GM18508 (cell line): Measurements from ENCODE around the gene C5orf58.
"Not testable (repeated sequence)": the region's sequence is repeated elsewhere in the genome, so short reads cannot be mapped to it uniquely, and the experiment has no call there.

ENCODE experiments used
- ATAC-seq: cut with Tn5 transposase; IDR thresholded peaks from one replicate; pipeline ENCODE4 v1.9.1; 2021; ENCODE audit warnings: moderate number of reproducible peaks; ENCODE audit not compliant: insufficient read depth, unreplicated experiment

The C5orf58 gene

GRCh38 chr5:170221327-170221741 lies 11.5 kb upstream of the C5orf58 start:
- no peak for ATAC-seq

GRCh38 chr5:170223360-170223759 lies 9.4 kb upstream of the C5orf58 start:
- no peak for ATAC-seq

- no peak for ATAC-seq
These were observed 8.9 kb upstream of the C5orf58 start for GRCh38 chr5:170223906-170224305.

DNA sequence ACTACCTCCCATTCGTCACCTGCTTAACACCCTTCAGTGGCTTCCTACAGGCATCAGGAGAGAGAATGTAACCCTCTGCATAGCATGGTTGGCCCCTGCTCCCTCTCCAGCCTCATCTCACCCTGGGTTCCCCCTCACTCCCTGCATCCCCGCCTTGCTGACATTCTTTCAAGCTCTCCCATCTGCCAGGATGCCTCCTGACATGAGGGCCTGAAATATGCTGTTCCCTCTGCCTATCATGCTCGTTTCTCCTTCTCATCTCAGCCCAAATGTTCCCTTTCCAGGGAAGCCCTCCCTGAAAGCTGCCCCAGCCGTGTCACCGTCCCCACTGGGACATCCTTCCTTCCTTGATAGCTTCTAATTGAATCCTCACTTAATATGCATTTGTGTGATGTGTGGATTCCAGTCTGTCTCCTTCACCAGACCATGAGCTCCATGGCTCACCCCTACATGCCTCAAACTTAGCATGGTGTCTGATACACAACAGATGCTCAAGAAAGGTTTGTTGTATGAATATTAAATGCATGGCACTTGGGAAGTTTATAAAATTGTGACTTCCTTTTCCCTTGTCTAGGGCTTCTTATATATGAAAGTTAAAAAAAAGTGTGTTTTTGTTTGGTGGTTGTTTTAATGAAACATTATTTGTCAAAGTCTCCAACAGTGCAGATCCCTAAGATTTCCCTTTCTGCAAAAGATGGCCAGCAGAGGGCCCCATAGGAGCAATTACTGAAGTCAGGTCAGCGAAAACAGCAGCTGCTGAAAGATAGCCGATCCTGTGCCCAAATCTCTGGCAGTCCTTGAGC lies 7.3 kb upstream of the C5orf58 start:
- ATAC-seq, result no peak

DNA sequence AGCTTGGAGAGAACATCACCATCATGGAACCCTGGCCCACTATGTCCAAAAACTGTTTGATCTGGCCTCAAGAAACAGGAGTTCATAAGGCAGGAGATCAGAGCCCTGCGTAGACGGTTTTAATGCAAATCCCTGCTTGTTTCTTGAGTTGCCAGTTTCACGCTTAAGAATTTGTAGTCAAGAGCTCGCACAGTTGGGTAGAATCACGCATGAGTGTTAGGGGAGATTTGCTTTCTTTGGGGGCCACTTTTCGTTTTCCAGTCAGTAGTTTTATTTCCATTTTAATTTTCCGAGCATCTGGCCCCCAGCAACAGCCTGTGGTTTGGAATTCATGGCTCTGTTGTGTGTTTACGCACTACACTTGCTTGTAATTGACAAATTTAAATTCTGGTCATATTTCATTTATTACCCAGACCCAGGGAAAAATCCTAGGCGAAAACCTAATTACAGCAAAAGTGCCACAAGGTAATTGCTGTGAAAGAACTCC lies 6.6 kb upstream of the C5orf58 start:
- no peak for ATAC-seq

DNA sequence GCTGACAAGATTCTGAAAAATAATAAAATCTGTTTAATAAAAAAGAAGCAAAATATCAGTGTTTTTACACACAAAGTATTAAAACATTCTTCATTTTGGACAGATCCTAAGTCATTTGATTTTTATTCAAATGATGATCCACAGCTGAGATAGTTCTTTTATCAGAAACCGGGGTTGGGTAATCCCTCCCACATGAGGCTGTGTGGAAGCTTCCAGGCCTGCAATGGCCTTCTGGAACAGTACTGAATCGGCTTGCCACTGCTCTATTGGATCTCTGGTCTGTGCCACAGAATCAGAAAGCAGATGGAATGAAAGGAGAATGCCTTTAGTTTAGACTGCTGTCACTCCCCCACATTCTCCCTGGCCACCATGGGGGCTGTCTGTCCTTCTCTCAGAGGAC lies 6.1 kb upstream of the C5orf58 start:
- ATAC-seq, result no peak

GRCh38 chr5:170228762-170229435 lies 3.9 kb upstream of the C5orf58 start:
- ATAC-seq, result no peak

GRCh38 chr5:170233358-170233892 lies 640 bp downstream of the C5orf58 start:
- no peak for ATAC-seq

GRCh38 chr5:170235876-170236864 lies 3.4 kb downstream of the C5orf58 start:
- ATAC-seq, result no peak

- ATAC-seq, result no peak
These were observed 5.8 kb downstream of the C5orf58 start for GRCh38 chr5:170238456-170239196.

- not testable (repeated sequence) for ATAC-seq
These were observed 12.7 kb downstream of the C5orf58 start for GRCh38 chr5:170245436-170245835.

DNA sequence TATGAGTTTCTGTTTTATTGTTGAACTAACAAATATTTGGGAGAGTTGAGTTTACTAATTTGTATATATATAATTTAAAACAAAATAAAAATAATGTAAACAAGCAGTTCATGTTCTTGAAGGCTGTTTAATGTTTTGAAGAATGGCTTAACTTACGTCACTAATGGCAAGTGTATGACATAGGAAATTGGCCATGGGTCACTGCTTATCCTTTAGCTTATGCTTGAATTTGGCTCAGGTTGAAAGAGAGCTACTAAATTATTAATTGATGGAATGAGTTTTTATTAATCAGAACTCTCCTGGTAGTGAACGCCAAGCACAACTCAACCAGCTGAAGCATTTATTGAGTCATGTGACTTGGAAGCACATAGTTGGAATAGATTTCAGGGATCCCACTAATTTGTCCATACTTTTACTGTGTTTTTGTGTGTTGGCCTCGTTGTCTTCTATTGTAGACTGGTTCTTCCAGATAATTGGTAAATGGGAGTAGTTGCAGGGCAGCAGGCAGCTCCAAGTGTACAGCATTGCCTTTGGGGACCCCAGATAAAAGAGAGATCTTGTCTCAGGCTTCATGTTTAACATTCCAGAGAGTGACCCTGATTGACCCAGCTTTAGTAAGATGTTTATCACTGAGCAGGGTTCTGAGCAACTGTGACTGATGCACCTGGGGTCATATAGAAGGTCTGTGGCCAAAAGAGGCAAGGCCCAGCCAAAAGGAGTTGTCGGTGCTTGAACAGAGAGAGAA lies 13.5 kb downstream of the C5orf58 start:
- no peak for ATAC-seq

DNA sequence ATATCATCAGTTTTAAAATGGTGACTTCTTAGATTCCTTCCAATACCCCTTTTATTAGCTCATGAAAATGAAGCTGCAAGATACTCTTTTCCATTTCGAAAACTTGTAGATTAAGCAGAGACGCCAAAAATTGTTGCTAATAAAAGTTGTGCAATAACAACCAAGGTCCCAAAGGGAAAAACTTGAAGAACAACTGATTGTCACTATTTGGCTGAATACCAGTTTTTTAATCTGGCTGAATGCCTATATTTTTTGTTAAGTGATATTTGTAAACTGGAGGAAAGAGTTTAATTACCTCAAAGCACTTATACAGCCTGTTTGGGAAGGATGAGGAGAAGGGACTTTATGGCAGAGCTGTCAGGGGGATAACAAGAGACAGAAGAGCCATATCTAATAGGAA lies 14.6 kb downstream of the C5orf58 start:
- no peak for ATAC-seq

- ATAC-seq, result no peak
These were observed 15.6 kb downstream of the C5orf58 start for GRCh38 chr5:170248172-170248930.

- not testable (repeated sequence) for ATAC-seq
These were observed 16.1 kb downstream of the C5orf58 start for GRCh38 chr5:170248931-170249227.

- ATAC-seq, result no peak
These were observed 16.6 kb downstream of the C5orf58 start for GRCh38 chr5:170249355-170249754.

GRCh38 chr5:170250810-170251317 lies 18.1 kb downstream of the C5orf58 start:
- ATAC-seq, result no peak

- no peak for ATAC-seq
These were observed 18.7 kb downstream of the C5orf58 start for GRCh38 chr5:170251462-170251861.
